SKM-1 treated with dmso at 0.1 percent for 144 hours (cell line): ENCODE results near the gene CBX8.

ENCODE experiments used
- DNase-seq: peaks from one replicate; lab custom pipeline; 2025; ENCODE audit not compliant: unreplicated experiment; lab: John Stamatoyannopoulos, UW

CBX8 gene

DNA sequence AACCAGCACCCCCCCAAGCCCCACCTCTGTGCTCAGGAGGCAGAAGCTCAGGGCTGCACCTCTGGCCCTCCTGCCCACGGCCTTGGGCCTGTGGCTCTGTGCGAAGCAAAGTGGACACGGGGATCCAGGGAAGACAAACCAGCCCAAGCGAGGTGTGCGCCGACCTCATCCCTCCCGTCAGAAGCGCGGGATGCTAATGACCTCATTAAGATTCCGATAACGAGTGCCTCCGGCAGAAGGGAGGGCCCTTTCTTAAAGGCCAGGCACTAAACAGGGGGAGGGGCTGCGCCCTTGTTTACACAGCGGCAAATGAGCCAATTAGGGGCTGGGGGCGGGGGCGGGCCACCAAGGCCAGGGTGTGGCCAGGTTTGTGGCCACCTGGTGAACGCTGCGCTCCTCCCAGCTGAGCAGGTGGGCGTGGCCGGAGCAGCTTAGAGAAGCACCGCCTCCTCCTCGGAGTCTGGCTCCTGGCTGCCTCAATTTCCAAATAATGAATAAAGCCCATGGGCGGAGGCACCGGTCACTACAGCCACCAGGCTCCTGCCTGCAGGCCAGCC, 39.2 kb upstream of the CBX8 start:
- DNase-seq = no peak

DNA sequence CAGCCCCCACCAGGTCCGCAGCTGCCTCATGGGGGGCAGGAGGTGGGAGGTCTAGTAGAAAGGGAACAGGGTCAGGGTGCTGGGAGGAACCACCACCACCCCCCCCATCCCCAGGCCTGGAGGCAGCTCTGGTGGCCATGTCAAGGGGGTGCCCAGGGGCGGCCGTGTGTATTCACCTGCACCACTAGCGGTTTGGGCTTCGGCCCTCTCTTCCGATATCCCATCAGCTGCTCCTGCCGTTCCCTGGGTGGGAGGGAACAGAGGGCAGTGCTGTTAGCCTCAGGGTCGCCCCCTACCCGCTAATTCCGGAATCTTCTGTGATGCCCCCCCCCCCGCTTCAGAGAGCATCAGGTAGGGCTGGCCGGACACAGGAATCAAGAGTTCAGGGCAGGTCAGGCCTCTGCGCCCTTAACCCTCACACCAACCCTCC, 38.6 kb upstream of the CBX8 start:
- no peak for DNase-seq

DNA sequence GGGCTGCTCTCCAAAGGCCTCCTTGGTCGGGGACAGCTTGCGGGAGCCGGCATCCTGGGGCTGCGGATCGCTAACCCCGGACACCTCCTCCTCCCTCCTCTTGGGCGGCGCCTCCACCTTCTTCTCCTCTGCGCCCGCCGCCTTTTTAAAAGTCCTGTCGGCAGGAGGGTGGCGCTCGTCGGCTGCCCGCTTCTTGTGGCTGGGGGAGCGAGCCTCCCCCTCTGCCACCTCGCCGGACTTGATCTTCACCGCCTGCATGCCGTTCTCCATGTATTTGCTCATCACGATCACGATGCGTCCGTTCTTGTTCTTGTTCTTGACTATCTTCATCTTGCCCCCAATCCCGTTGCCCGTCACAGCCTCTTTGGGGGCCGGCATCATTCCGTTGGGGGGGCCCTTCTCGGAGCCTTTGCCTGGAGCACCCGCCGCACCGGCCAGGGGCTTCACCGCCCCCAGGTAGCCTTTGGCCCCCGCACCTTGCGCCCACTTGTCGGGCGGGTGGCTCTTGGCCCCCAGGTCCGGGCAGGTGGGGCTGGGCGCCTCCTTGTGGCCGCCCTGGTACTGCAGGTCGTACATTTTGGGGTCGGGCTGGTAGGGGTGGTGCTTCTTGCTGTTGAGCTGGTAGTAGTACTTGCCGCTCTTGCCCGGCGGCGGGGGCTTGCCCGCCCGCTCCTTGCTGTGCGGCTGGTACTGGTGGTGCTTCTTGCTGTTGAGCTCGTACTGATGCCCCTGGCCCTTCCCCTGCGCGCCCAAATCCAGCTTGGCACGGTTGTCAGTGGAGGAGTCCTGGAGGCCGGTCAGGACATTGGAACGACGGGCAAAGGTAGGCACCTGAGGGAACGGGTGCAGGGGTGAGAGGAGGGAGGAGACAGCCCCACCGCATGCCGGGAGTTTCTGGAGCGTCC, 37.9 kb upstream of the CBX8 start:
- DNase-seq = peak; percentile 23

DNA sequence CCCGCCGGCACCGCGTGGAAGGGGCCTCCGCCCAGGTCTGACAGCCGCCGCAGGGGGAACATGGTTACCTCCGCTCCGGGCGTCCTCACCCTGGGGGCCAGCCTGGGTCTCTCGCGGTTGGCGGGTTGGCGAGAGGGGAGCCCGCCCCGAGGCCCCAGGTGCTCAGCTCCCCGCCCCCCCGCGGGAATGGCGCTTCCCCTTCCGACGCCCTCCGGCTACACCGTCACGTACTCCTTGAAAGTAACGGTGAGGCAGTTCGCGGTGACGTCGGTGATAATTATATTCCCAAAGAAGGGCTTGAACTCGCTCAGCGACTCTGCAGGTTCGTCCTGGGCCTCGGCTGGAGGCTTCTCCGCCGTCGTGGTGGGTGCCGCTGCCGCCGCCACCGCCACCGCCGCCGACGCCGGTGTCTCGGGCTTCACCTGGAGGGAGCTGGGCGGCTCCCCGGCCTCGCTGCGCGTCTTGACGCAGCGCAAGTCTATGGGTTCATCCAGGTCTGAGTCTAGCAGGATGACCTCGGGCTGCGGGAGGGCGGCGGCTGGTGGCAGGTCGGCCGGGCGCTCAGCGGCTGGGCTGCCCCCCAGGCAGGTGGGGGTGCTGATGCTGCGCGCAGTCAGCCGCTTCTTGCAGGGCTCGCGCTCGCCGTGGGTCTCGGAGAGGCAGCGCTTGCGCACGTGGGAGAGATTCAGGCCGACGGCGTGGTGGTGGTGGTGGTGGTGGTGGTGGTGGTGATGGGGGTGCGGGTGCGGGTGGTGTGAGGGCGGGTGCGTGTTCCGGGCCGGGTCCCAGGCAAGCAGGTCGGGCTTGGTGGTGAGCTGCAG, 37.1 kb upstream of the CBX8 start:
- no peak for DNase-seq

DNA sequence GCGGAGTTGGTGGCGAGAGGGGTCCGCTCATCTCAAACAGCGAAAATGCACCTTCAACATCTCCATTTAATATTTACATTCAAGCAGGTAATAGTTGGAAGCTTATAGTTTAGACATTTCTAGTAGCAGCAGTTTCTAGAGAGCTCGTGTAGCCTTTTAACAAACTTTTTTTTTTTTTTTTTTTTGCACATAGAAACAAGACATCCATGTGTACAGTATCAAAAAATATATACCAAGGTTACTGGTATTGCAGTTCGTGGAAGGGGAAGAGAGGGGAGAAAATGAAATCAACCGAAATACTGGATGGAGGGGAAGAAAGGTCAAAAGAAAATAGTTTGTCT, 36.2 kb upstream of the CBX8 start:
- DNase-seq = no peak

DNA sequence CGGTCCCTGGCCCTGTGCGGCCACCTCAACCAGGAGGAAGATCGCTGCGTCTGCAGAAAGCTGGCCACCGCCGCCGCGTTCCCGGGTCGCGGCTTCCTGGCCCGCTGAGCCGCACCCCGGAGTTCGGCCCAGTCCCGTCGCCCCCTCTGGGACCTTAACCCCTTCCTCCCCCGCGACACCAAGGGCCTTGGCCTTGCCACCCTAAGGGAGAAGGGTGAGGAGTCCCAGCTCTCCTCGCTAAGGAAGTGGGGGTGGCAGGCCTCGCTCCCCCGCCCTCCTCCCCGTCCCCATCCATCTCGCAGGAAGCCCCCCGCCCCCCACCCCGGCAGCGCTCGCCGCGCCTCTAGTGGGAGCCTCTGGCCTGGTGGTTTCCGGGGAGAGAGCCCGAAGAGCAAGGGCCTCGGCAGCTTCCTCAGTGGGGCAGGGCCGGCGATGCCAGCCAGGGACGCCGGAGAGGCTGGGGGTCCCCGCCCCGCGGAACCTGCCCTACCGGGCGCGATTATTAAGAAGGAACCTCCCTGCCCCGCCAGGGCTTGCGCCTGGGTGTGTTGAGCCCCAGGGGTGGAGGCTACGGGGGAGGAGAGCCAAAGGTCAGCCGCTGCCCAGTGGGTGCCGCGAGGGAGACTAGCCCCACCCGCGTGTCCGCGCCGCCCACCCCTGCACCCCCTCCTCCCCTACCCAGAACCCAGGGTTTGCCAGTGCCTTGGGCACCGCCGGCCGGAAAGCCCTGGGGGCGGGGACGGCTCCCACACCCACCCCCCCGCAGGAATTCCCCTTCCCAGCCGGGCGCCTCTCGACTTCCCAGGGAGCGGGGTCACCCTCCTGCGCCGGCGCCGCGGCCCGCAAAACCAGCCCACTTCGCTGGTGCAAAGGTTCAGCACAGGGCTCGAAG, 35.6 kb upstream of the CBX8 start:
- DNase-seq = no peak

DNA sequence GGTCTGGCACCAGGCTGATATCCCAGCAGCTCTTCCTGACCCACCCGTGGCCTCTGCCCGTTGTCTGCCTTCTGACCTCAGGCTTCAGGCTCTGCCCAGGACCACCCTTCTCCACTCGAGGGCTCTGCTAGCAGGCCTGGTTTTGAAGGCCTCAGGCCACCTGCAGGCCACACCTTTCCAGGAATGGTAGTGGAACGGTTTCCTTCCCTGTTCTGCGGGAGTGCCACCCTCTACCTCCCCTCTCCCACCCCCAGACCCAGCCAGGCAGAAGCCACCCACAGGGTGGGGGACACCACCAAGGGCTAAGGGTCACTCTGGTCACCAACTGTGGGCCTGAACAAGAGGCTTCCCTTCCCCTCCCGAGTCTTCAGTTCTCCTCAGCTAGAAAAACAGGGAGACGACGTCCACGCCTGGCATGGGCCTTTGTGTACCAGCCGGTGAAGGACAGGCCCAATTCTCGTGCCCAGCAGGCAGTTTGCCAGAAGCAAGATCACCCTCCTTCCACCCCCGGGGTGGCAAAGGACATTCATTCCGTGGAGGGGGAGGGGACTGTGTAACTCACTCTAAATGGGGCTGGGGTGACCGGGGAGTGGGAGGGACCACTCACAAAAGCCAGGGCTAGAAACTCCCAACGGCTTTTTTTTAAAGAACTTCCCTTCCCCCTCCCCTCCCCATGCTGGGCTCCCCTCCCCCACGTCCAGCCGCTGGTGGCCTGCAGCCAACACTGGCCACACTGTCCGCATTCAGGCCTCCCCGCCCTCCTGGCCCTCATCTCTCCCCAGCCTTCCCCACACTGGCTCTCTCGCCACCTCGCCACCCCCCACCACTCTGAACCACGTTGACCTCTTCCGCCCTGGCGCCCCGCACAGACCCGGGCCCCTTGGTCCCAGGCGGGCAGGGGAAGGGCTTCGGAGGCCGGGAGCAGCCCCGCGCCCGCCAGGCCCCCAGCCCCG, 34.7 kb upstream of the CBX8 start:
- no peak for DNase-seq

DNA sequence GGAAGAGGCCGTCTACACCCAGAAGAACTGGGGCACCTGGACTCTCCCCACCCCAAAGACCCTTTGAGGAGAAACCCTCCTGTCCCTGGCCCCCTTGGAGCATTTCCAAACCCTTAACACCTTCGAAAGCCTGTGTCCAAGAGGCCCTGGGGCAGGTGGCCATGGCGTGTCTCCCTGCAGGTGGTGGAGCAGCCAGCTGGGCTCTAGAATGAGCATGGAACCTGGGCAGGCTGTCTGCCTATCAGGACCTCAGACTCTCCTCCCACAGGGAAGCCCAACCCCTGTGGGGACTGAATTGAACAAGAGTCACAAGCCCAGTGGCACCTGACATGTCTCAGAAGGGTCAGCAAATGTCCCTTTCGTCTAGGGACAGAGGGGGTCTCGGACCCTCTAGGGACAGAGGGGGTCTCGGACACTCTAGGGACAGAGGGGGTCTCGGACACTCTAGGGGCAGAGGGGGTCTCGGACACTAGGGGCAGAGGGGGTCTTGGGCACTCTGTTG, 33.9 kb upstream of the CBX8 start:
- no peak for DNase-seq

DNA sequence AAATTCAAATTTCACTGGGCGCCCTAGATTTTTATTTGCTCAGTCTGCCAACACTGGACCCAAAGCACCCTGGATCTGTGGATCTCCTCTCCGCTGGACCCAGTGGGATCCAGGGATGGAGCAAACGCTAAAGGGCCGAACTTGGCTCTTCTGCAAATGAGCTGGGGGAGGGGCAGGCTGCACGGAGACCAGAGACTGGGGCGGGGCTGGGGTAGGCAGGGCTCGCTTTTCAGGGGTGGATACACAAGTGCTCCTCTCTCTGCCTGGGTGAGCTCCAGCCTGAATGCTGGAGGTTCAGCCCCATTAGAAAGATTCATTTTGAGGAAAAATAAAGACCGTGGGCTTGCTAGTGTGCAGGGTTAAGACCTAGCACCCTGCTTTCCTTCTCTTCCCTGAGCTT, 33.4 kb upstream of the CBX8 start:
- DNase-seq = no peak

DNA sequence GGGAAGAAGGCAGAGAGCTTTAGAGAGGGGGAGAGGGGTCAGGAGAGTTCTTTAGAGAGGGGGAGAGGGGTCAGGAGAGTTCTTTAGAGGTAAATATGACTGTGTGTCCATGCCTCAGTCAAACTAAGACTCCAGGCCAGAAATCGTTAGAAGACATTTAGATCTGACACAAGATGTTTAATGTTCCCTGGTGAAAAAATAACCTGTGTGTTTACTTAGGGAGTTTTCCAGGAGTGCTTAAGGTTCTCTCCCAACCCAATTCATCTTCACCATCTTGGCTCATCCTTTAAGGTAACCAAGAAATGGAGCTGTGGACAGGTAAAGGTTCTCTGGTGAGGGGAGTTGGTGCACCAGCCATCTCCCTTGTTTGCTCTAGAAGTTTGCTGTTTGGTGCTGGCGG, 32.6 kb upstream of the CBX8 start:
- no peak for DNase-seq

DNA sequence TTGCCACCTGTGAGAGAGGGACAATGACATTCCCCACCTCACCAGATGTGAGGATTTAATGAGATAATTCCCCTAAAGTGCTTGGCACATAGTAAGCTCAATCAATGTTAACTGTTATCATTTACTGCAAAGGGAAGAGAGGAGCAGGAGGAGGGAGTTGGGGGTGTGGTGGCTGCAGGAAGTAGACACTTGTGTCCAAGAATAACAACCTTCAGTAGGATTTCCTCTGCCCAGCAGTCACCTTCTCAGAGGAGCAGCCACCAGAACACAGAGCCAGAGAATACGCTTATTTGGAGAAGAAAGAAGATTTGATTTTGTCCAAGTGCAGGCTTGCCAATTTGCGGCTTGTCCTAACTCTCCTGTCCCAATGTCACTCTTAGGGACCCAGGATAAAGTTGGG, 32.1 kb upstream of the CBX8 start:
- DNase-seq = no peak

DNA sequence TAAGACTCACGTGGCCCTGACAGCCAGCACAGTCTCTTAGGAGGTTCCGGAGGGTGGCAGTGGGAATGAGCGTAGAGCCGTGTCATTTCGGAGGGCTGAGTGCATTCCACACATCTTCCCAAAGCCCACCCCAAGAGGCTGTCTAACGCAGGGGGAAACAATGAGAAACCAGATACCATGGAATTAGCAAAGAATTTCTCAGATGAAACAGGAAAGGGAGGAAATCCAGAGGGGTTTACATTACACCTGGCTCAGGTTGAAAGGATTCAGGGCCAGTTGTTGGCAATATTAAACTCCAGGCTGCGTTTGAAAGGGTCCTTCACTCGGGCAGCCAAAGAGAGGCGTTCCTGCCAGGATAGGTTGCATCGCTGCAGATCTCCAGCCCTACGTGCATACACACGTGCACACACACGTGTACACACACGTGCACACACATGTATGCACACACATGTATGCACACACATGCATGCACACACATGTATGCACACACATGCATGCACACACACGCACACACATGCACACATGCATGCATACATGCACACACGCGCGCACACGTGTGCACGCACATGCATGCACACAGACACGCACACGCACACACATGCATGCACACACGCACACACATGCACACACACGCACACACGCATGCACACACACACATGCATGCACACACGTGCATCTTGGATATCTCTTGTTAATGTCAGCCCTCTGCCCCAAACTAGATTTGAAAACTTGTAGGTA, 30.1 kb upstream of the CBX8 start:
- DNase-seq = no peak

DNA sequence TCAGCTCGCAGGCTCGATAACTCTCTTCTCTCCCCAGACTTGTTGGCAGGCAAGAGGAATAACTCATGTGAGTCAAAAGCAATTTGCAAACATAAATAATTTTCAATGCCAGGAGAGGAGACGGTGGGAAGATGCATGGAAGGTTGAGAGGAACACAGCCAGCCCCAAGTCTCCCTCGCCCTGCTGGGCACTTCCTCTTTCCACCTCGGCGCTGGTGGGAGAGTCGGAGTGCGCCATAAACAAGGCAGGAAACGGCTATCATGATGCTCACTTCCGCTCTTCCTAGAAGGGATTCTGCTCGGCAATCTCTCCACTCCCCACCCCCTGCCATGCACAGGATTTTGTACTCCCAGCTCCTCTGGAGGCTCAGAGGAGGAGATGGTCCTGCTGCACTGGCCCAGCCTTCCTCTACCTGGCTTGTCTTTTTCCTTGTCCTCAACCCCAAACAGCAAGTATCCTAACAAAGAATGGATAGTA, 29.4 kb upstream of the CBX8 start:
- peak; percentile 75 for DNase-seq

DNA sequence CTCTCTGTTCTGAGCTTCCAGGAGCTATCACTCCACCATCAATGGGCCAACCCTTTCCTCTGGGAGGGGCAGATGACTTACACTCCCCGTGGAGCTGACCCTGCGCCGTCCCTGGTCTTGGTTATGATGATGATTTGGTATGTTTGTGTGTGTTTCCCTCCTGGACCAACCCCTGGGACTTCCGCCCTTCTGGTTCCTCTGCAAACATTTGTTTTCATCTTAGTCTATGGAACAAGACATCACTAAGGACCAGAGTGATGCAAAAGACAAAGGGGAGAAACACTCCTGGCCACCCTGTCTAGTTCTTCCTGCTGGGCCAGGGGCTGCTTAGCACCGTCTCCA, 28.7 kb upstream of the CBX8 start:
- DNase-seq = no peak

DNA sequence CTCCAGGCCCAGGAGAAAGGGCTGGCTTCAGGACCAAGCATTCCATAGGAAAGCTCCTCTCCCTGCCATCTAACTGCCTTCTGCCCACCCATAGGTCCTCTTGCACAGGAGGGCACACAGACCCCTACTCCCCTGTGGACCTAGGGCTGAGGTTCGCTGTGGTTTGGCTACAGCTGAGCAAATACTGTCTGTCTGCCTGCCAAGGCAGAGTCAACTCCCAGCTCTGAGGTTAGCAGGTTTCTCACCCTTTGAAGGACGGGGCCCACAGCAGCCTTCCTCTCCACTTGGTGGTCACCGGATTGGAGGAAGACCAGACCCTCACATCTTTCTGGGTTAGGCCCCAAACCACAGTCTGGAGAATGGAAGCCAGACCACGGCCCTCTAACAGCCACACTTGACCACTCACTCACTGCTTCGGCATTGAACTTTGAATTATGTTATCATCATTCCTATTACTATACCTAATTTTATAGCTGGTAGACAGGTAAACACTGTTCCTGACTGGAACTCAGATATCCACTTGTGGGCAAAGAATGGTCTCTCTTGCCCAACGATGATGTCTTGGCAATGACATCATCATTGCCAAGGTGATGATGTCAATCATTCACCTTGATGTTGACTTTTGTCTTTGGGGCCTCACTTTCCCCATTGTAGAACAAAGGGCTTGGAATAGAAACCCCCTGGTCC, 28.2 kb upstream of the CBX8 start:
- no peak for DNase-seq

DNA sequence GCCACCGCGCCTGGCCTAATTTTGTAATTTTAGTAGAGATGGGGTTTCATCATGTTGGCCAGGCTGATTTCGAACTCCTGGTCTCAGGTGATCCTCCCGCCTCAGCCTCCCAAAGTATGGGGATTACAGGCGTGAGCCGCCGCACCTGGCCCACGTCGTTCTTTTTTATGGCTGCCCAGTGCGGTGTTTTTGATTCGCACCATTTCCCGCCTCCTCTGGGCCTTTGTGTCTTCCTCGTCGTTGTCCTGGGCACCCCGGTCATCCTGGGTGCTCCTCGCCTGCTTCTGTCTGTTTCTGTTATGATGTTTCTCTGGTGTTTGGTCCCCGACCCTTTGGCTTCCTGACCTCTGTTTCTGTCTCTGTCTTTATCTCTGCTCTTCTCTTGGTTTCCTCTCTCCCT, 27.4 kb upstream of the CBX8 start:
- no peak for DNase-seq

DNA sequence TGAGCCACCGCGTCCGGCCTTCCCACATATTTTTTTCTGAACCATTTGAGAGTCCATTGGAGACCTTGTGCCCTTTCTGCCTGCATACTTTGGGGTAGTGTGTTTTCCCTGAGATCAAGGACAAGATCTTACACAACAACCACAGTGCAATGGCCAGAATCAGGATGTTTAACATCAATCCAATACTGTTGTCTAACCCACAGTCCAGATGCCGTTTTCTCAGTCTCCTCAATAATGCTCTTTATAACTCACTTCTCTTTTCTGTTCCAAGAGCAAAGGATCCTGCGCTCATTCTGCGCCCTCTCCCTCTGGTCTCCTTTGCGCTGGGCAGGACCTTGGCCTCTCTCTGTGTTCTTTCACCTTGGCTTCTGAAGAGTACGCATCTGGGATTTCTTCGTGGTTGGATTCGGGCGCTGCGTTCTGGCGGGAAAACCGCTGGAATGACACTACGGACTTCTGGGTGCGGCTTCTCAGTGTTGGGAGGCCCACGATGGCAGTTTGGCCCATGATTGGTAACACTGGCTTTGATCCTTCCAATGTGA, 25.8 kb upstream of the CBX8 start:
- no peak for DNase-seq
